ENCODE results near the gene NOX5.

The NOX5 gene

GRCh38 chr15:68990231-68990991 is 24.1 kb upstream of the NOX5 start:
- intact Hi-C loops (cut with DNase I), result no loop called here
- no peak for DNase-seq

DNA sequence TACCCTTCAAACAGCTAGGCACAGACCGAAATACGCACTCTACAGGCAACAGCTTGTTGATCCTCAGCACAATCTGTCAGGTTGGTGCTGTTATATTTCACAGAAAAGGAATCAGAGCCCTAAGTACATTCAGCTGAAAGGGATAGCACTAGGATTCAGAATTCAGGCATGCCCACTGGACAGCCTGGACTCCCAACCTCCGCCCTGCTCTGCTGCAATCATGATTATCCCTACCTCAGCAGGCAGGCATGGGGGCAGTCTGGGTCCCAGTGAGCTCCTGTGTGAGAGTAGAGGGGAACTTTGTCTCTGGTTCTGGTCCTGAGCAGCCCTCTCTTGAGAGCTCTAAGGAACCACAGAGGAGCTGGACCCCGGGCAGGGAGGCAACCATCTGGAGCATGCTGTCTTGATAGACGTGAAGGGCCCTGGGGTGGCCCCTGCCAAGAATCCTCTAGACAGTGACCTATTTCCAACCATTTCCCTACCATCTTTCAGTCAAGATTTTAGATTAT is 23.4 kb upstream of the NOX5 start:
- intact Hi-C loops (cut with DNase I), result no loop called here
- DNase-seq, result no peak

GRCh38 chr15:68991723-68992122 is 22.8 kb upstream of the NOX5 start:
- DNase-seq, result no peak
- intact Hi-C loops (cut with DNase I), result no loop called here

DNA sequence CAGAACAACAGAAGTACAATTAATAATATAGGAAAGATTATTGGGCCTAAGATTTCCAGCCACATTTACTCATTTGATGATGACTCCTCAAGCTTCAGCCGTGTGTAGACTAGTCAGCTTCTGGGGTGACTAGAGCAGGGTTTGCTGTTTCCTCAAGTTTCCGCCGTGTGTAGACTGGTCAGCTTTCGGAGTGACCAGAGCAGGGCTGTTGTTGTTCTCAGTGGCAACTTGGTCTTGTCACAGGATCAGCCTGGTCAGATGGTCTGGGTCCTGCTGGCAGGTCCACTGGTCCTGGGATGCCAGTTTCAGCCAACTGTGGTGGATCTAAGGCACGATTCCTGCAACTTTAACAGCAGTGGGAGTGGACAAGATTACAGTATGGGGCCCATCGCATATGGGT is 21.8 kb upstream of the NOX5 start:
- intact Hi-C loops (cut with DNase I), result no loop called here

GRCh38 chr15:68993276-68993675 is 21.2 kb upstream of the NOX5 start:
- intact Hi-C loops (cut with DNase I), result no loop called here
- DNase-seq, result no peak

More for the DNA sequence above, 21.8 kb upstream of the NOX5 start:
- DNase-seq, result no peak

DNA sequence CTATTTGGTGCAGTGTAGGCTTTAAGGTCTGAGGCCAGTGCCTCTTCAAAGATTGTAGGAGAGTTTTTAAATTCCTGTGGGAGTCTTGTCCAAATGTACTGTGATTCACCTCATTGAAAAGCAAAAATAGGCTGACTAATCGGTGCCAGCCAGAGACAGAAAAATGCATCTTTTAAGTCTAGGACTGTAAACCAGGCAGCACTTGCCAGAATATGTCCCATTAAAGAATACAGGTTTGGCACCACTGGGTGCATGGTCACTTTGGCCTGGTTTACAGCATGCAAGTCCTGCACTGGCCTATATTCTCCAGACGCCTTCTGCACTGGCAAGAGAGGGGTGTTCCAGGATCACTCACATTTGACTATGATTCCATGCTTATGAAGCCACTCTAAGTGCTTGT is 20.3 kb upstream of the NOX5 start:
- intact Hi-C loops (cut with DNase I), result no loop called here
- no peak for DNase-seq

DNA sequence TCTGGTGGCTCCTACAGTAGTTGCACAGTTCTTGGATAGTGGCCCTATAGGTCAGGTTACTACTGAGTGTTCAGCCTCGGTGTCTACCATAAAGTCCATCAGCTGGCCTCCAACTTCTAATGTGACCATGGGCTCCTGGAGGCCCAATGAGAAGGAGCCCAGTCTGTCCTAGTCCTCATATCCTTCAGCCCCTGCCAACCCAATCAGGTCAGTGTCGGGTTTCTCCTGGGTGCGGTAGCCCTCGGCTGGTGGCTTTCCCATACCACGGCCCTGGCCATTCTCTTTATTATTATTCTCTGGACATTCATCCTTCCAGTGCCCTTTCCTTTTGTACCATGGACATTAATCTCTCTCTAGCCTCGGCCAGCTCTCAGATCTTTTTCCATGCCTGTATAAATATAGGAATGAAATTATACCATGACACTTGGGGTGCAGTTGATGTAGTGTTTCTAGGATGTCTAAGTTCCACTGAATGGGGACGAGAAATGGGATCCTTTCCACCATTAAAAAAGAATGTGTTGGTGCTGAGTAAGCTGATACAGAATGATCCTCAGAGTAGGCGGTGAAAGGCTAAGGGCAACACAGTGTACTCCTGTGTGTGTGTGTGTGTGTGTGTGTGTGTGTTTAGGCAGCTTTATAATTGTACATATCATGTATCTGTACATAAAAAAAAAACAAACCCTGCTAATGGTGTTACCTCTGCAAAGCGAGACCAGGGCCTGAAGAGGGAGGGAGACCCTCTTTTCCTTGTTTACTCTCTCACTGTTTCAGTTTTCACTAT is 19.3 kb upstream of the NOX5 start:
- no peak for DNase-seq
- intact Hi-C loops (cut with DNase I), result no loop called here

- intact Hi-C loops (cut with DNase I), result no loop called here
- no peak for DNase-seq
These were observed 17.4 kb upstream of the NOX5 start for GRCh38 chr15:68997050-68997449.

- intact Hi-C loops (cut with DNase I), result no loop called here
These were observed 16.3 kb upstream of the NOX5 start for GRCh38 chr15:68997930-68998777.

GRCh38 chr15:68999091-68999490 is 15.4 kb upstream of the NOX5 start:
- DNase-seq, result no peak
- intact Hi-C loops (cut with DNase I), result no loop called here

More at GRCh38 chr15:68997930-68998777, 16.3 kb upstream of the NOX5 start:
- DNase-seq, result no peak

- DNase-seq, result no peak
- intact Hi-C loops (cut with DNase I), result no loop called here
These were observed 14.4 kb upstream of the NOX5 start for GRCh38 chr15:69000091-69000490.

DNA sequence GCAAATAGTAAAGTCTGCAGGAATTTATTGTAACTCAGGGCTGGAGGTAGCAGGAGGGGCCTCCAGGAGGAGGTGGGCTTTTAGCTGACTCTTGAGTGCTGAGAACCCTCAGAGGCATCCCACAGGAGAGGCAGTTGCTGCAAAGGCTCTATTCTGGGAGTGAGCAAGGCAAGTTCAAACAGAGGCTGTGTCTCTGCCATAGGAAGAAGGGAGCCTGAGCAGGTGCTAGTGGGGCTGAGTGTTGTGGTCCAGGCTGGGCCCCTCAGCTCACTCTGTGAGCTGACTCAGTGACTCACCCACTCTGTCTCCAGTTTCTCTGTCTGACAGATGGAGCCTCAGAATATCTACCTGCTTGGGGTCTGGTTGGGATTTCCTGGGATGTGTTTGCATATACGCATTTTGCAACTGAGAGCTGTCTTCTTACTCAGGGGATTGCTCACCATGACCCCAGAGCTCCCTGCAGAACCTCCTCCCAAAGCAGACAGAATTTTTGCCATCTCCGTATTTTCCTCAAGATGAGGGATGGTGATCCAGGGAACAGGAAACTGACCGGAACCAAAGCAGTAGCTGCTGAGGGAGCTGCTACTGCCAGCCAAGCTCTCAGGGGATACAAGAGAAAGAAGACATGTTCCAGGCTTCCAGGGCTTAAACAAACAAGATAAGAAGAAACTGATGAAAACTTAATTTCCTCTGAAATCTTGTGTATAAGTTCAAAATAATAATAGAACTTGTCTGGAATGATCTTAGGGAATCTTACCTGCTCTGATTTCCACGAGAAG is 13.6 kb upstream of the NOX5 start:
- intact Hi-C loops (cut with DNase I), result no loop called here
- DNase-seq, result no peak

GRCh38 chr15:69002783-69003182 is 11.7 kb upstream of the NOX5 start:
- intact Hi-C loops (cut with DNase I), result no loop called here
- no peak for DNase-seq

GRCh38 chr15:69004011-69004410 is 10.5 kb upstream of the NOX5 start:
- intact Hi-C loops (cut with DNase I), result no loop called here
- no peak for DNase-seq

GRCh38 chr15:69008056-69008455 is 6.4 kb upstream of the NOX5 start:
- DNase-seq, result no peak
- intact Hi-C loops (cut with DNase I), result no loop called here

DNA sequence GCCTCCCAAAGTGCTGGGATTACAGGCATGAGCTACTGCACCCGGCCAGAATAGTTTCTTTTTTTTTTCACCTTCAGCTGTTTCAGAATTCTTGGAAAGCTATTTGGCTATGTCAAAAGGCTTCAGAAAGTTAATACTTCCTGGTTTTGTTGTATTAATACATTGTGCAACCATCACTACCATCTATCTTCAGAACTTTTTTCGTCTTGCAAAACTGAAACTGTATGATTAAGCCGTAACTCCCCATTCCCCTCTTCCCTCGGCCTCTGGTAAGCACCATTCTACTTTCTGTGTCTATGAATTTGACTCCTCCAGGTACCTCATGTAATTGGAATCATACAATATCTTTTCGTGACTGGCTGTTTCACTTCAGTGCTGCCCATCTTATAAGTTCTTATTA is 5.2 kb upstream of the NOX5 start:
- no peak for DNase-seq
- intact Hi-C loops (cut with DNase I), result no loop called here

- intact Hi-C loops (cut with DNase I), result no loop called here
- DNase-seq, result no peak
These were observed 2.9 kb upstream of the NOX5 start for GRCh38 chr15:69011641-69012040.

DNA sequence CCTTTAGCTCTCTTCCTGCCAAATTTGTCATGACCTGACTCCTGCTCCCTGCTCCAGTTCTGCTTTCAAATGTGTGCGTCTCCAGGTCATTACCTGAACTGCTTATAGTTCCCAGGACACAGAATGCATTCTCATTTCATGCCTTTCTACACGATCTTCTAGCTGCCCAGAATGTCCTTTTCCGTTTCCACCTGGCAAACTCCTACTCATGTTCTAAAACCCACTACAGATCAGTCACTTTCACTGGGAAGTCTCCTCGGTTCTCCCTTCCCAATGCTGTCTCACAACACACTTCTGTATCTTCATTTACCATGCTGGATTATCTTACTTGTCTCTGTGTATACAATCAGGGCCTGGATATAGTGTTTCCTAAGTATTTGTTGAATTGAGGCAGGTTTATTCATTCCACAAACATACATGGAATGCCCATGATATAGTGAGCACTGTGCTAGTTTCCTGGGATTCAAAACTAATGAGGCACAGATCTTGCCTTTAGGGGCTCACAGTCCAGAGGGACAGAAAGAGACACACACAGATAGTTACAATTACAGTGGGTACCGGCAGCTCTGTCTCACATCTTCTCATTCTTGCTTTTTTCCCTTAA is 1.6 kb upstream of the NOX5 start:
- DNase-seq, result no peak
- intact Hi-C loops (cut with DNase I), result no loop called here

- intact Hi-C loops (cut with DNase I), result no loop called here
- no peak for DNase-seq
These were observed 629 bp upstream of the NOX5 start for GRCh38 chr15:69013726-69014406.

All from posterior cingulate gyrus (tissue), 11 donors.